Measurements from ENCODE around the gene SKI. TPM values are rescaled to one million over a fixed set of nuclear protein-coding genes. Genes with fewer than 3 reads are reported as not detected.

Gene SKI
- total RNA-seq, 1 donor from 2014 or later, result 38.5 TPM

- ATAC-seq, result no peak
- intact Hi-C loops (cut with DNase I), result no loop called here
- DNase-seq (ENCODE audit: missing footprints), result peak; percentile 55
These were observed 117.4 kb downstream of the SKI start for GRCh38 chr1:2345297-2346075.

DNA sequence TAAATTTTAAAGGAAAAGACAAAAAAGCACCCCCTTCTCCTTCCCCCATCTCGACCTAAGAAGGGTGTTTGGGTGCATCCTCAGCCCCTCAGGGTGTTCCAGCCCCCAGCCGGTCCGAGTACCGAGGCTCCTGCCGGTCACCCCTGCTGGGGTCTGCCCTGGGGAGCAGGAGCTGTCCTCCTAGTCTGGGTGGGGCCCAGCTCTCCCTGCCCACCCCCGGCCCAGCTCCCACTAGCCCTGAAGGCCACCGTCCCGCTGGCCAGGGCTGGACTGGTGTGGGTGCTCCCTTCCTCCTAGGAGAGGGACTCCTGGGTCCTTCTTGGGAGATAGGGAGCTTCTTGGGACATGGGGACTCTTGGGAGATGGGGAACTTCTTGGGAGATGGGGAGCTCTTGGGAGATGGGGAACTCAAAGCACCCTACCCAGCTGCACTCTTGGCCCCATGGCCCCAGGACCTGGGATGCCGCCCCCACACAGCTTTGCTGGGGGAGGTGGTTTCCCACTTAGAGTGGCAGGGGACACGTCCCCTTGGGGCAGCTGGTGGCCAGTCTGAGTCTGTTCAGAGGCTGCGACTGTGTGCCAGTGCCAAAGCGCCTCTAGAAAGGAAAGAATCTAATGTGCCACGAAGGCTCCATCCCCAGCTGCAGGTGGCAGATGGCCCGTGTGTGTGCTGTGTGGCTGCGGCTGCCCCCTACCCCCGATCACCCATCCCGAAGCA is 118.7 kb downstream of the SKI start:
- ATAC-seq (no peak), DNase-seq (ENCODE audit: missing footprints) (peak; percentile 50)
- intact Hi-C loops (cut with DNase I), result no loop called here

GRCh38 chr1:2347409-2347785 is 119.3 kb downstream of the SKI start:
- intact Hi-C loops (cut with DNase I), result no loop called here
- peak; percentile 55 for DNase-seq (ENCODE audit: missing footprints)
- no peak for ATAC-seq

GRCh38 chr1:2347896-2348295 is 119.8 kb downstream of the SKI start:
- DNase-seq (ENCODE audit: missing footprints), result peak; percentile 28
- ATAC-seq, result no peak
- intact Hi-C loops (cut with DNase I), result no loop called here

DNA sequence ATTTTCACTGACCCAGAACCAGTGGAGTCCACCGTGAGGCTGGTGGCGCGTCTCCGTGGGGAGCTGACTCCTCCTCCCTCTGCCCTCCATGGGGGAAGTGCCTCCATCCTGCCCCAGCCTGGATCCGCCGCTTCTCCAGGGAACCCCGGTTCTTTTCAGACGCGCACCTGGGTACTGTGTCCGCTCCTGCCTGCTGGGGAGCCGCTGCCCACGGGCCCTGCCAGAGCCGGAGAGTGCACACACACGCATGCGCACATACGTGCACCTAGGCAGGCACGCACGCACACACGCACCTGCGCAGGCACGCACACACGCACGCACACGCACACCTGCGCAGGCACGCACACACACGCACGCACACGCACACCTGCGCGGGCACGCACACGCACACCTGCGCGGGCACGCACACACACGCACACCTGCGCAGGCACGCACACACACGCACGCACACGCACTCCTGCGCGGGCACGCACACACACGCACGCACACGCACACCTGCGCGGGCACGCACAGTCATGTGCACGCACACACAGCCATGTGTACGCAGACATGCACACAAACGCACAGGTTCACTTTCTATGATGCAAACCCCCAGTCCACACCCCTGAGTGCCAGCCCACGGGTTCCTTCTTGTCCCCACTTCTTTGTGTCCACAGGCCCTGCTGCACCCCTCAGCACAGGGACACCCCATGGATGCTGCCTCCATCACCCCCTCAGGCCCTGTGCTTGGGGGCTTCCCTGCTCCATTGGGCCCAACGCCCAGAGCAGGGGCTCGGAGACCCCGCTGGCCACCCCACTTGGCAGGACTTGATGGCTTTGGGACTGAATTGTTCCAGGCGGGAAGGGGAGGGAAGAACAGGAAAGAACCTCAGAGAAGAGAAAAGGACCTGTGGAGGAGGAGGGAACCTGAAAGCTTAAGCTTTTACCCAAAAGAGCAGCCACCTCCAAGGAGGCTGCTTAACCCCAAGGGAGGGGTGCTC is 120.5 kb downstream of the SKI start:
- DNase-seq (ENCODE audit: missing footprints) (peak; percentile 46), ATAC-seq (no peak)
- intact Hi-C loops (cut with DNase I), result no loop called here

DNA sequence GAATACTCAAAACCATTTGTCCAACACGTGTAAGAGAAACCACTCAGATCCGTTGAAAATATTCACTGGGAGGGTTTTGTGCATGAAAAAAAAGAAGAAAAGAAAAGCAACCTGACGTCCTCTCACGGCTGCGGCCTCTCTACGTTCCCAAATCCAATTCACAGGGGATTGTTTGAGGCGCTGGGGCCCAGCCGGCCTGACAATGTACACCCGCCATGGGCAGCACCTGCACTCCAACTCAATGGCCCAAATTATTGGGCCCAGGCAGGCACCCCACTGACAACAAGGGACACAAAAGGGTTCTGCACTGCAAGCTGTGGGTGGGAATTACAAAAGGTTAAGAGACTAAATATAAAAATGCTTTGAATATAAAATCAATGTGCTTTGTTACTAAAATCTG is 121.7 kb downstream of the SKI start:
- intact Hi-C loops (cut with DNase I), result no loop called here
- ATAC-seq (no peak), DNase-seq (ENCODE audit: missing footprints) (no peak)

DNA sequence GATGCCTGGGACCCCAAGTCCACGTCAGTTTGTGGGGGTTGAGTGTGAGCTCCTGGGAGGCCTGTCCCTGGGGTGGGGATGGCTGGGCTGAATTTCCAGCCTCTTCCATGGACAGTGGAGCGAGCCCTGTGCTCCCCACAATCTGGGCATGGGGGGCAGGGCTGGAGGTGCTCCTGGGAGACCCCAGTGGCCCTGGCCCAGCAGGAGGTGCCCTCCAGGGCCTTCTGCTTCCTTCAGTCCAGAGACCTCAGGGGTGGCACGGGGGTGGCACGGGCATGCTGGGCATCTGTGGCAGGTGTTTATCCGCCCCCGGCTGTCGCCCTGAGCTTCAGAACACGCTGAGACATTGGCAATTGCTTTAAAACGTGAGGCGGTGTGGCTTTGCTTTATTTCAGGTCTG is 122.4 kb downstream of the SKI start:
- intact Hi-C loops (cut with DNase I), result no loop called here
- DNase-seq (ENCODE audit: missing footprints) (no peak), ATAC-seq (no peak)

DNA sequence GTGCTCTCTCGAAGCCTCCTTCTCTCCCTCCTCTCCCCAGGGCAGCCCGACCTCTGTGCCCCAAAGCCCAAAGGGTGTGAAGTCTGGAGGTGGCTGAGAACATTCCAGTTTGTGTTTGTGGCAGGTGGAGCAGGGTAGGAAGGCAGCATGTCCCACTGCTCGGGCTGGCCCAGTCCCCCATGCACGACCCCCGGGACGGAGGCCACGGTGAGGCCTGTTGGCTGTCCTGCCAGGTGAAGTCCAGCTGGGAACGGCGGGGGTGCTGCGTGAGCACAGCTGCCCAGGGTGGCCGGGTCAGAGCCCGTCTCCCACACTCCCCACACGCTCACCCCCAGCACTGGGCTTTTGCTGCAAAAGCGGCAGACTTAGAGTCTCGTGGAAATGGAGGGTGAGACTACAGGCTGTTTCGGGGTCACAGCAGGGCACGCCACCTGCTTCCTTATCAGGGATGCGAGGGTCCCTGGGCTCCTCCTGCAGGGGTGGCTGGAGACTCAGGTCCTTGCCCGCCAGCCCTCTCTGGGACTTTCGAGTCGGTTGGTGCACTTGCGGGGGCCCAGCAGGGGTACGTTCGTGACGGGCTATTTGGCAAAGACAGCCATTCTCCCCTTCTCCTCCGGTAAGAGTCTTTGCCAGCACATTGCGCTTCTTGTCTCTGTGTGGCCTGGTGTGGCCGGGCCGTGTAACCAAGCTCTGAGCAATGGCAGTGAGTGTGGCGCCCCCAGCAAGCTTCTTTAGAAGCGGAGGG is 123.0 kb downstream of the SKI start:
- intact Hi-C loops (cut with DNase I), result no loop called here
- peak; percentile 52 for DNase-seq (ENCODE audit: missing footprints)
- ATAC-seq, result no peak

GRCh38 chr1:2351723-2352122 is 123.6 kb downstream of the SKI start:
- ATAC-seq, result no peak

GRCh38 chr1:2352341-2352896 is 124.3 kb downstream of the SKI start:
- ATAC-seq, result no peak
- intact Hi-C loops (cut with DNase I), result no loop called here
- DNase-seq (ENCODE audit: missing footprints), result peak; percentile 37

More at GRCh38 chr1:2351723-2352122, 123.6 kb downstream of the SKI start:
- intact Hi-C loops (cut with DNase I), result no loop called here
- DNase-seq (ENCODE audit: missing footprints), result peak; percentile 37

- DNase-seq (ENCODE audit: missing footprints) (peak; percentile 60), ATAC-seq (no peak)
- intact Hi-C loops (cut with DNase I), result no loop called here
These were observed 124.9 kb downstream of the SKI start for GRCh38 chr1:2352897-2353550.

- no peak for ATAC-seq
- intact Hi-C loops (cut with DNase I), result no loop called here
- no peak for DNase-seq (ENCODE audit: missing footprints)
These were observed 125.7 kb downstream of the SKI start for GRCh38 chr1:2353551-2354438.

DNA sequence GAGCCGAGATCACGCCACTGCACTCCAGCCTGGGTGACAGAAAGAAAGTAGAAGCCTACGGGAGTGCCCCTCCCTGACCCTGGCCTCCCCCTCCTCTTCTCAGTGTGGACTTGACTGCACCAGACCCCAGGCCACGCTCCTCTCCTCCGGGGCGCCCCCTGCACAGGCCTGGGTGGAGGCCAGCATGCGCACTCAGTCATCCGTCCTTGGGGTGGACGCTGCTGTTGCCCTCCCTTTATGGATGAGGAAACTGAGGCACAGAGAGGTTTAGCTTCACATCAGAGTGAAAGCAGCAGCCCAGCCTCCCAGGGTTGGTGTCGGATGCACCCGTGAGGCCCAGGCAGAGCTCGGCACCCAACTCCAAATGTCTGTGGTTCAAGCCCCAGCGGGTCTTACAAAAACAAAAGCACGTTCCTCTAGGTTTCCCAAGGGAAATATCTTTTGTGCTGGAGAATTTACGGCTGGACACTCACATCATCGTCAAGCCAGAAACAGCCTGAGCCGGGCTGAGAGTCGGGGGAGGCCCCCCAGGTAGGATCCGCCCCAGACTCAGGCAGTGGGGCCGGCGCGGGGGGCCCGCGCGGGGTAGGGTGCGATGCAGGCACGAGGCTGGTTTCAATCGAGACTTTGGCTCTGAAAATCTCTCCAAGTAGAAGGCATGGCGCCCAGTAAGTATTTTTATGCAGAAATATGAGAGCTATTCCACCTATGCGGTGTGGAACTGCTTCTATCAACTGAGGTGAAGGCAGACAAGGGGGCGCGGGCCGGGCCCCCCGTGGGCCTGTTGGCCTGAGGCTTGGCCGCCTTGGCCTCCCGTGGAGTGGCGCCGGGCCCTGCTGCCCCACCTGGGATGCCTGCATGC is 126.6 kb downstream of the SKI start:
- ATAC-seq (no peak), DNase-seq (ENCODE audit: missing footprints) (peak; percentile 39)
- intact Hi-C loops (cut with DNase I), result no loop called here

DNA sequence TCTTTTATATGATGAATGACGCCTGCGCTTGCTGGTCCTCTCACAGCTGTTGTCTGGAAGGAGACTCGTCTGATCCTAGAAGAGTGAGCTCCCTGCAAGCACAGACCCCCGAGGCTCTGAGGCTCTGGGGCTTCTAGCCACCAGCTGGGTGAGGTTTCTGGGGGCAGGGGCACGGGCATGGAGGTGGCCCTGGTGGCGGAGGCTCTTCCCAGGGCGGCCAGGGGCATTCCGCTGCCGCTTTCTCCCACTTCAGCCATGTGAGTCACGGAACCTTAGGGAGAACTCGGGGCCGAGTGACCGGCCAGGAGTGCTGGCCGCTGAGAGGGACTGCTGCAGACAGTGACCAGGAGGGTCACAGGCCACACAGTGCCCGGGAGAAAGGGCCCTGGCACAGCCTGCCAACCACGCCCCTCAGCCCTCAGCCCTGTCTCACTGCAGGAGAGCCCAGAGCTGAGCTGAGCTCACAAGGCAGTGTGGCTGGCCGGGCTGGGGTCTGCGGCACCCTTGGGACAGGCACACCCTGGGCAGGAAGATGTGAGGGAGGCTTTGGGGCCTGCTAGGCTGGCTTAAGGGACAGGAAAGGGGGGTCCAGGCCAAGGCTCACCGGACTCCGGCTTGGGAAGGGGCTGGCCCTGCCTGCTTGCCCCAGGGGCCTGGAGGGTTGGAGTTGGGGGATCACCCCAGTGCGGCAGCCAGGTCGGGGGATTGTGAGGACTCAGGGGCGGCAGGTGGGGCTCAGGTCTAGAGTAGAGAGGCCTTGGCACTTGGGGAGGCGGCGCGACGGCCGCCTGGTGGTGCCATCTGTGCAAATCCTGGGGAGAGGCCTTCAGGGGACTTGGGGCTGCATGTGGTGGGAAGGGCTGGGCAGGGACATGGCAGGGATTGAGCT is 127.5 kb downstream of the SKI start:
- intact Hi-C loops (cut with DNase I), result no loop called here
- DNase-seq (ENCODE audit: missing footprints) (peak; percentile 66), ATAC-seq (no peak)

DNA sequence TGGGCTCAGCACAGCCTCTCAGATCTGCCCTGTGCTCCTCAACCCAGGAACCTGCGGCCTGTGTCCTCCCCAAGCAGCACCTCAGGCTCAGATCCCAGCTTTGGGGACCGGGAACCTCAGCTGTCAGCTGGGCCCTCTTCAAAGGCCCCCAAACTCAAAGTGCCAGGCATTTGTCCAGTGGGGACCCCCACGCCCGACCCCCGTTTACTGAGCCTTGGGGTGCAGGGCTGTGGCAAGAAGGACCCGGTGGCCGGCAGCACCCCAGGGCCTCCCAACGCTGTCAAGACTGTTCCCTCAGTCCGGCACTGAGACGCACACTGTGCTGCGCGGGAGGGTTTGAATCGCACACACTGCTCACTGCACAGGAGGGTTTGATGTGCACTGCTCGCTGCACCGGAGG is 128.3 kb downstream of the SKI start:
- DNase-seq (ENCODE audit: missing footprints), result peak; percentile 44
- no peak for ATAC-seq
- intact Hi-C loops (cut with DNase I), result no loop called here

Measured in Right ventricle myocardium inferior (tissue), 1 donor.